Measurements from ENCODE around the gene MT1B.

The MT1B gene

DNA sequence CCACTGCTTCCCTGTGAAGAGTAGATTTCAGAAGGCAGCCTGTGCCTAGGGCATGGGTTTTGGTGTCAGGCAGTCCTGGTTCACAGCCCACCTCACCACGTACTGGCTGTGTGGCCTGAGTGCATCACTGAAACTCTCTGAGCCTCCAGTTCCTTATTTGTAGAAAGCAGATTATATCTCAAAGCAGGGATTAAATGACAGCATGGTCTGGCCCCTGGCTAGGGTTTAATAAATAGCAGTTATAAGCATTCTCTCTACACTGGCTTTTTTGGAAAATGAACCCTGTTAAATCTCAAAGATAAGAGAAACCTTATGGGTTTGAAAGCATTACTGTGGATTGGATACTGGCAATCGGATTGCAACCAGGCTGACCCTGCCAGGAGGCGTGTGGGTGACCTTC is 22.2 kb upstream of the MT1B start:
- peaks cover 28% of the 10 kb centered on the region for H3K4me1 Mint-ChIP-seq
- no peak overlapping the region for H3K4me3 Mint-ChIP-seq
- no peaks in the 10 kb centered on the region for H3K9me3 Mint-ChIP-seq
- H3K36me3 Mint-ChIP-seq, result no peaks in the 10 kb centered on the region
- H3K27ac Mint-ChIP-seq, result no peak overlapping the region
- H3K27me3 Mint-ChIP-seq, result peaks cover 24% of the 10 kb centered on the region

DNA sequence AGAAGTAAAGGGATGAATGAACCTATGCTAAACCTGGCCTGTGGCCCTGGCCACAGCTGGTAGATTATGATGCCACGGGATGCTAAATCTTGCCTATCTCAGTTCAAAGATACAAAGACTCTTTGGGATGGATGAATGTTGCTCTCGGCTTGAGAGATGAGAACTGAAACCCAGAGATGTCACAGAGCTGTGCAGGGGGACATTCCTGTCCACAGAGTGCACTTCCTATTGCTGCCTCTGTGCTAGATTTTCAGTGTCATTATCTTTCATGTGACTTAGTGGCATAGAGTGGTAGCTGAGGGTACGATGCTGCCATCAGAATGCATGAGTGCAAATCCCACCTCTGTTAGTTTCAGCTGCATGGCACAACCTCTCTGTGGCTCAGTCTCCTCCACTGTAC is 21.6 kb upstream of the MT1B start:
- Mint-ChIP-seq H3K4me3 (no peak overlapping the region), H3K27me3 (peaks cover 28% of the 10 kb centered on the region), H3K4me1 (peaks cover 29% of the 10 kb centered on the region), H3K36me3 (no peaks in the 10 kb centered on the region), H3K27ac (no peak overlapping the region), H3K9me3 (no peaks in the 10 kb centered on the region)

DNA sequence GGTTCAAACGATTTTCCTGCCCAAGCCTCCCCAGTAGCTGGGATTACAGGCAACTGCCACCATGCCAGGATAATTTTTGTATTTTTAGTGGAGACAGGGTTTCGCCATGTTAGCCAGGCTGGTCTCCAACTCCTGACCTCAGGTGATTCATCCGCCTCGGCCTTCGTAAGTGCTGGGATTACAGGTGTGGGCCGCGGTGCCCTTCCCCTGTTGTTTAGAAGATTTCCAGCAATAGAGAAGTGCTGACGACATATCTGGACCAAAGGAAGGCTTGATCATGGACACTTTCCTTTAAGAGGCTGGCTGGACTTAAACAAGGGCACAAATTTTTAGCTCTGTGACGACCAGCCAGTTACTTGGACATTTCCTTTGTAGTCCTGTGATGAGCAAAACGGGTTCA is 20.5 kb upstream of the MT1B start:
- Mint-ChIP-seq H3K27me3 (peaks cover 33% of the 10 kb centered on the region), H3K9me3 (no peaks in the 10 kb centered on the region), H3K27ac (no peak overlapping the region)

DNA sequence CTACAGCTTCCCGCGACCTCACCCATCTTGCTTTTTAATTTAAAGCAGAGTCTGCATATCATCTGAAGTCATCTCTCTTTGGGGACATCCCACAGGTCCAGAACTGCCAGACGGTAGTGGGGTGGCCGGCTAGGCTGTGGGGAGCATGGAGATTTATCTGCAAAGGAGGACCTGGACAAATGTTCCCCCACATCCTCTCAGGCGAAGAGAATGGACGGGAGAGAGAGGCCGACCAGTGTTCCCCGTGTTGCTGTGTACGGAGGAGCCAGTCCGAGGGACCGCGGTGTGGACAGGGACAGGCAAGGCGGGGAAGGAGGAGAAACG is 19.9 kb upstream of the MT1B start:
- H3K27me3 Mint-ChIP-seq, result peaks cover 39% of the 10 kb centered on the region
- no peak overlapping the region for H3K27ac Mint-ChIP-seq
- H3K36me3 Mint-ChIP-seq, result no peaks in the 10 kb centered on the region
- peaks cover 22% of the 10 kb centered on the region for H3K4me1 Mint-ChIP-seq
- H3K9me3 Mint-ChIP-seq, result no peaks in the 10 kb centered on the region
- H3K4me3 Mint-ChIP-seq, result peak overlapping the region; percentile 78

More for the DNA sequence above, 20.5 kb upstream of the MT1B start:
- Mint-ChIP-seq H3K4me1 (peaks cover 25% of the 10 kb centered on the region), H3K4me3 (no peak overlapping the region), H3K36me3 (no peaks in the 10 kb centered on the region)

DNA sequence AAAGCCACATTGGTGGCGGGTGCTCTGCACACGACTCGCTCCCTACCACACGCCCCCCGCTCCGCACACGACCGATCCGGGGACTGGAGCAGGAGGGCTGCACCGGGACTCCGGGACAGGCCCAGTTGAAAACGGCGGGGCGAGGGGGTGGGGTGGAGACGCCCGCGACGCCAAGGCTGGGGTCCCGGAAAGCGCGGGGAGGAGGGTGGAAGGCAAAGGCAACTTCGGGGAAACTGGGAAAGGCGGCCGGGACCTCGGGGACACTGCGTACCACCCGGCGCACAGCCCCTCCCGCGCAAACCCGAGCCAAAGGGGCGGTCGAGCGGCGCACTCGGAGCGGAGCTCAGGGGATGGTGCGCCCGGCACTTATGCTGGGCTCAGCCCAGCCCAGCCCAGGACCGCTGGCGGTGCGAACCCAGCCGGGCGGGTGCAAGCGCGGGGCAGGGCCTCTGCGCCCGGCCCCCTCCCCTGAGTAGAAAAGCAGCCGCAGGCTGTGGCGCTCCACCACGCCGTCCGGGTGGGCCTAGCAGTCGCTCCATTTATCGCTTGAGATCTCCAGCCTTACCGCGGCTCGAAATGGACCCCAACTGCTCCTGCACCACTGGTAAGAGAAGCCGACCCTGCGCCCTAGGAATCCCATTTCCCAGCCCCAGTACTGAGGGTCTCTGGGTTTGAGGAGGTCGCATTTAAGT is 19.4 kb upstream of the MT1B start, which contains the start of gene MT1M:
MT1M (plus strand) TSS at position 504 of the 692 bp plus-strand sequence; CDS start at position 577, 73 bp downstream.
- H3K27me3 Mint-ChIP-seq, result peaks cover 44% of the 10 kb centered on the region

DNA sequence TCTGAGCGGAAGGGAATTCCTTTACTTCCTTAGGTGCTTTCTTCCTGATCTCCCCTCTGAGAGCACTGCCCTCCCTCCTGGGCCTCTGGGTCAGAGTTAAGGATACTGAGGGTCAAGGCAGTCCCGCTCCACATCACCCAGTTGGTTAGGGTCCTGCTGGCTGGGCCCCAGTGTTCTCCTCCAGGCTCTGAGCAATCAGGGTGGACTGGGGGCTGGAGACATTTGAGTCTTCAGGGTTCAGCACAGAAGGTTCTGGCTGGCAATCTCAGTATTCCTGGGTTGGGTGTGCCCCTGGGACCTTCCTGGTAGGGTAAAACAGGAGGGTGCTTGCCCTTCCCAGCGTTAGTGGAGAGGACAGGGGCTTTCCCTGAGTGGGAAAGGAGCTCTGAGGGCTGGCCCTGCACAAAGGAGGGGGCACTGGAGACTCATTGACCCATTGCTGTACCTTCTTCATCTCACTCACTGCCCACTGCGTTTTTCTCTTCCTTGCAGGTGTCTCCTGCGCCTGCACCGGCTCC is 18.8 kb upstream of the MT1B start:
- H3K36me3 Mint-ChIP-seq, result no peaks in the 10 kb centered on the region
- H3K27ac Mint-ChIP-seq, result no peak overlapping the region
- peak overlapping the region; percentile 39 for H3K4me3 Mint-ChIP-seq
- no peaks in the 10 kb centered on the region for H3K9me3 Mint-ChIP-seq
- H3K27me3 Mint-ChIP-seq, result peaks cover 49% of the 10 kb centered on the region
- peaks cover 26% of the 10 kb centered on the region for H3K4me1 Mint-ChIP-seq

More for the DNA sequence above, 19.4 kb upstream of the MT1B start, which contains the start of gene MT1M:
- Mint-ChIP-seq H3K36me3 (no peaks in the 10 kb centered on the region), H3K4me3 (peak within 1 kb of the TSS; percentile 78), H3K27ac (no peak within 1 kb of the TSS), H3K4me1 (peaks cover 22% of the 10 kb centered on the region), H3K9me3 (no peaks in the 10 kb centered on the region)

DNA sequence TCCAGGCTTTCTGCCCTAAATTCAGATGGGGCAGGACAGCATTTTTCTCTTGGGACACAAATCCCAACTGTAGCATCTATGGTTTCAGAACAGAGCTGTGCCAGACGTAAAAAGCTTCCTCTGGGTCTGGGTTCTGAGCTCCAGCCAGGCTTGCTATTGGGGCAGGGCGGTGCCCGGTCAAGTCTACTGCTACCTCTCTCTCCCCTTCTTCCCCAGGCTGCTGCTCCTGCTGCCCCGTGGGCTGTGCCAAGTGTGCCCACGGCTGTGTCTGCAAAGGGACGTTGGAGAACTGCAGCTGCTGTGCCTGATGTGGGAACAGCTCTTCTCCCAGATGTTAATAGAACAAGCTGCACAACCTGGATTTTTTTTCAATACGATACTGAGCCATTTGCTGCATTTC is 18.2 kb upstream of the MT1B start:
- Mint-ChIP-seq H3K4me1 (peaks cover 28% of the 10 kb centered on the region), H3K27ac (no peak overlapping the region), H3K4me3 (peak overlapping the region; percentile 39), H3K9me3 (no peaks in the 10 kb centered on the region), H3K27me3 (peaks cover 52% of the 10 kb centered on the region), H3K36me3 (no peaks in the 10 kb centered on the region)

DNA sequence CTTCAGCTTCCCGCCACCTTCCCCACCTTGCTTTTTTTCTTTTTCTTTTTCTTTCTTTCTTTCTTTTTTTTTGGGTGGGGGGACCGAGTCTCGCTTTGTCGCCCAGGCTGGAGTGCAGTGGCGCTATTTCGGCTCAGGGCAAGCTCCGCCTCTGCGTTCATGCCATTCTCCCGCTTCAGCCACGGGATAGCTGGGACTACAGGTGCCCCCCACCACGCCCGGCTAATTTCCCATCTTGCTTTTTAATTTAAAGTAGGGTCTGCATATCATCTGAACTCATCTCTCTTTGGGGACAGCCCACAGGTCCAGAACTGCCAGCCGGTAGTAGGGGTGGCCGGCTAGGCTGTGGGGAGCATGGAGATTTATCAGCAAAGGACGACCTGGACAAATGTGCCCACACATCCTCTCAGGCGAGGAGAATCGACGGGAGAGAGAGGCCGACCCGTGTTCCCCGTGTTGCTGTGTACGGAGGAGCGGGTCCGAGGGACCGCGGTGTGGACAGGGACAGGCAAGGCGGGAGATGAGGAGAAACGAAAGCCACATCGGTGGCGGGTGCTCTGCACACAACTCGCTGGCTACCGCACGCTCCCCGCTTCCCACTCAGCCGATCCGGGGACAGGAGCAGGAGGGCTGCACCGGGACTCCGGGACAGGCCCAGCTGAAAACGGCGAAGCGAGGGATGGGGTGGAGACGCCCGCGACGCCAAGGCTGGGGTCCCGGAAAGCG is 16.8 kb upstream of the MT1B start:
- Mint-ChIP-seq H3K27me3 (peaks cover 64% of the 10 kb centered on the region), H3K4me1 (peaks cover 28% of the 10 kb centered on the region), H3K36me3 (no peaks in the 10 kb centered on the region), H3K27ac (peak overlapping the region; percentile 24), H3K9me3 (no peaks in the 10 kb centered on the region), H3K4me3 (peak overlapping the region; percentile 72)

DNA sequence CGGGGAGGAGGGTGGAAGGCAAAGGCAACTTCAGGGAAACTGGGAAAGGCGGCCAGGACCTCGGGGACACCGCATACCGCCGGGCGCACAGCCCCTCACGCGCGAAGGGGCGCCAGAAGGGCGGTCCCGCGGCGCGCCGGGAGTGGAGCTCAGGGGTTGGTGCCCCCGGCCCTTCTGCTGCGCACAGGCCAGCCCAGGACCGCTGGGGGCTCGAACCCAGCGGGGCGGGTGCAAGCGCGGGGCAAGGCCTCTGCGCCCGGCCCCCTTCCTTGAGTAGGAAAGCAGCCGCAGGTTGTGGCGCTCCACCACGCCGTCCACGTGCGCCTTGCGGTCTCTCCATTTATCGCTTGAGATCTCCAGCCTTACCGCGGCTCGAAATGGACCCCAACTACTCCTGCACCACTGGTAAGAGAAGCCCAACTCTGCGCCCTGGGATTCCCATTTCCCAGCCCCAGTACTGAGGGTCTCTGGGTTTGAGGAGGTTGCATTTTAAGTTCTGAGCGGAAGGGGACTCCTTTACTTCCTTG is 16.2 kb upstream of the MT1B start:
- Mint-ChIP-seq H3K9me3 (no peaks in the 10 kb centered on the region), H3K4me1 (peaks cover 28% of the 10 kb centered on the region), H3K27ac (no peak overlapping the region), H3K4me3 (peak overlapping the region; percentile 30), H3K36me3 (no peaks in the 10 kb centered on the region), H3K27me3 (peaks cover 69% of the 10 kb centered on the region)

DNA sequence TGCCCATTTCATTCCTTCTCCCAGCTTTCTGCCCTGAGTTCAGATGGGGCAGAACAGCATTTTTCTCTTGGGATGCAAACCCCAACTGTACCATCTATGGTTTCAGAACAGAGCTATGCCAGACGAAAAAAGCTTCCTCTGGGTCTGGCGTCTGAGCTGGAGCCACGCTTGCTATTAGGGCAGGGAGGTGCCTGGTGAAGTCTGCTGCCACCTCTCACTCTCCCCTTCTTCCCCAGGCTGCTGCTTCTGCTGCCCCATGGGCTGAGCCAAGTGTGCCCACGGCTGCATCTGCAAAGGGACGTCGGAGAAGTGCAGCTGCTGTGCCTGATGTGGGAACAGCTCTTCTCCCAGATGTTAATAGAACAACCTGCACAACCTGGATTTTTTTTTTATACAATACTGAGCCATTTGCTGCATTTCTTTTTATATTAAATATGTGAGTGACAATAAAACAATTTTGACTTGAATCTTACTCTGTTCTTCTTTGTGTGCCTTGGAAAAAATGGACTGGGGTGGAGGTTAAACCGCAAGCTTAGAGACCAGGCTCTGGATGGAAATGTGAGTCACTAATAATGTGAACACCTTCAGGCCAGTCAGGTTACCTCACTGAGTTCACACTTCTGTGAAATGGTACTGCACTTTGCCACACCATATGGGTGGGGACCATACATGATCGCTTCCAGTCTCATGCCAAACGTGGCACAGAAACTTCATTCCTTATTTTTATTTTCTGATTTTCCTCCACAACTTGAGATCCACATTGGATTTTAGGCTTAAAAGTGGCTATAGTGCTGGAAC is 14.9 kb upstream of the MT1B start:
- peaks cover 23% of the 10 kb centered on the region for H3K4me1 Mint-ChIP-seq
- H3K9me3 Mint-ChIP-seq, result no peaks in the 10 kb centered on the region
- H3K4me3 Mint-ChIP-seq, result no peak overlapping the region
- H3K27me3 Mint-ChIP-seq, result peaks cover 63% of the 10 kb centered on the region
- no peak overlapping the region for H3K27ac Mint-ChIP-seq
- no peaks in the 10 kb centered on the region for H3K36me3 Mint-ChIP-seq

DNA sequence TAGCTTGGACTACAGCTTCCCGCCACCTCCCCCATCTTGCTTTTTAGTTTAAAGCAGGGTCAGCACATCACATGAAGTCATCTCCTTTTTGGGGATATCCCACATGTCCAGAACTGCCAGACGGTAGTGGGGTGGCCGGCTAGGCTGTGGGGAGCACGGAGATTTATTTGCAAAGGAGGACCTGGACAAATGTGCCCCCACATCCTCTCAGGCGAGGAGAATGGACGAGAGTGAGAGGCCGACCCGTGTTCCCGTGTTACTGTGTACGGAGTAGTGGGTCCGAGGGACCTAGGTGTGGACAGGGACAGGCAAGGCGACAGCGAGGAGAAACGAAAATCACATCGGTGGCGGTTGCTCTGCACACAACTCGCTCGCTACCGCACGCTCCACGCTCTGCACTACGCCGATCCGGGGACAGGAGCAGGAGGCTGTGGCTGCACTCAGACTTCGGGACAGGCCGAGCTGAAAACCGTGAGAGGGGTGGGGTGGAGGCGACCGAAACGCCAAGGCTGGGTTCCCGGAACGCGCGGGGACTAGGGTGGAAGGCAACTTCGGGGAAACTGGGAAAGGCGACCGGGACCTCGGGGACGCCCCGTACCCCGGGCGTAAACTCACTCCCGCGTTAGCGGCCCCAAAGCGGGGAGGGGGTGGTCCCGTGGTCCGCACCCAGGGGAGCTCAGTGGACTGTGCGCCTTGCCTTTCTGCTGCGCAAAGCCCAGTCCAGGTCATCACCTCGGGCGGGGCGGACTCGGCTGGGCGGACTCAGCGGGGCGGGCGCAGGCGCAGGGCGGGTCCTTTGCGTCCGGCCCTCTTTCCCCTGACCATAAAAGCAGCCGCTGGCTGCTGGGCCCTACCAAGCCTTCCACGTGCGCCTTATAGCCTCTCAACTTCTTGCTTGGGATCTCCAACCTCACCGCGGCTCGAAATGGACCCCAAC is 13.6 kb upstream of the MT1B start, which contains the start of gene MT1A:
MT1A (plus strand) TSS at position 853 of the 937 bp plus-strand sequence; CDS start at position 926, 73 bp downstream.
- H3K27ac Mint-ChIP-seq, result no peak within 1 kb of the TSS
- H3K36me3 Mint-ChIP-seq, result no peaks in the 10 kb centered on the region
- H3K27me3 Mint-ChIP-seq, result peaks cover 60% of the 10 kb centered on the region

DNA sequence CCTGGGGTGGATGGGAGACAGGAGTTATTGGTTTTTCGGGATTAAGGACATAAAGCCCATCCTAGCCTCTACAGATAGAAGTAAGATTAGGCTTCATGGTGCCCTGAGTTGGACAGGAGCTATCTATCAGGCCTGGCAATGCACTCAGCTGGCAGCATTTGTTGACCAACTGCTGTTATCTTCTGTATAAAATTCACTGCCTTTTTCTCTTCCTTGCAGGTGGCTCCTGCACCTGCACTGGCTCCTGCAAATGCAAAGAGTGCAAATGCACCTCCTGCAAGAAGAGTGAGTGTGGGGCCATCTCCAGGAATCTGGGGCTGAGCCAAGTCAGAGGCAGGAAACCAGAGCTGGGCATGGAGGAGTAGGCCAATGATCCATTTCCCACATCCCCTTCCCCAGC is 12.6 kb upstream of the MT1B start:
- peaks cover 52% of the 10 kb centered on the region for H3K27me3 Mint-ChIP-seq
- peaks cover 32% of the 10 kb centered on the region for H3K4me1 Mint-ChIP-seq
- H3K4me3 Mint-ChIP-seq, result no peak overlapping the region
- H3K36me3 Mint-ChIP-seq, result no peaks in the 10 kb centered on the region
- no peak overlapping the region for H3K27ac Mint-ChIP-seq
- no peaks in the 10 kb centered on the region for H3K9me3 Mint-ChIP-seq

More for the DNA sequence above, 13.6 kb upstream of the MT1B start, which contains the start of gene MT1A:
- no peaks in the 10 kb centered on the region for H3K9me3 Mint-ChIP-seq
- H3K4me1 Mint-ChIP-seq, result peaks cover 24% of the 10 kb centered on the region
- H3K4me3 Mint-ChIP-seq, result peak within 1 kb of the TSS; percentile 49

DNA sequence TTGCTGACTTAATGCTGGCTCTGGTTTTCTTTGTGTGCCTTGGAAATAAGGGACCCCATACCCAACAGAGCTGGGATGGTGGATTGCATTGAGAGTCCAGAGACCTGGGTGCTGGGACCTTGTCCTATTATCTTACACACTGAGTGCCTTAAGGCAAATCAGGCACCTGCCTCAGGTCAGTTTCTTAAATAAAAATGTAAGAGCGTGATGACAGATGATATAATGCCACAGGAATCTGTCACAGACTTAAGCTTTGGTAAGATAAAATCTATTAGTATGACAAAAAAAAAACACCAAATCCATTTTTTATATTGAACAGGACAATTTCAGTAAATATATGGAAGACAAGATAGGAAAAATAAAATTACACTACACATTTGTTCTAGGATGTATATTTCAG is 11.6 kb upstream of the MT1B start:
- no peak overlapping the region for H3K27ac Mint-ChIP-seq
- no peaks in the 10 kb centered on the region for H3K36me3 Mint-ChIP-seq
- H3K27me3 Mint-ChIP-seq, result peaks cover 45% of the 10 kb centered on the region
- H3K9me3 Mint-ChIP-seq, result no peaks in the 10 kb centered on the region
- peaks cover 31% of the 10 kb centered on the region for H3K4me1 Mint-ChIP-seq
- no peak overlapping the region for H3K4me3 Mint-ChIP-seq

DNA sequence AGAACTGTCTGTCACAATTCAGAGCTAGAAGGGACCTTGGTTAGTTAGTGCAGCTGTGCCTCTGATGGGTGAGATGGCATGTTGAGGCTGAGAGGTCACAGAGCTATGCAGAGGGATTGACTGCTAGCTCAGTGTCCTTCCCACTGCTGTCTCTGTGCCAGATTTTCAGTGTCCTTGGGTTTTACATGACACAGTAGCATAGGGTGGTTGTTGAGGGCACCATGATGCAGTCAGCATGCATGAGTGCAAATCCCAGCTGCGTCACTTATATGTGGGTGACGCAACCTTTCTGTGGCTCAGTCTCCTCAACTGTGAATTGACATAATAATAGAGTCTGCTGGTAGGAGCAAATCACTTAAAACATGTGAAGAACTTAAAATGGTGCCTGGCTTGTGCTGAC is 10.5 kb upstream of the MT1B start:
- Mint-ChIP-seq H3K4me1 (peaks cover 27% of the 10 kb centered on the region), H3K36me3 (no peaks in the 10 kb centered on the region), H3K4me3 (no peak overlapping the region), H3K27ac (no peak overlapping the region), H3K27me3 (peaks cover 39% of the 10 kb centered on the region), H3K9me3 (no peaks in the 10 kb centered on the region)
